ENCODE measurements around the gene STH.

STH gene

GRCh38 chr17:46028981-46029565, 30.0 kb downstream of the STH start:
- no peak for DNase-seq

GRCh38 chr17:46029627-46030026, 30.6 kb downstream of the STH start:
- no peak for DNase-seq

GRCh38 chr17:46030752-46031151, 31.7 kb downstream of the STH start:
- no peak for DNase-seq

GRCh38 chr17:46031440-46031839, 32.4 kb downstream of the STH start:
- no peak for DNase-seq

GRCh38 chr17:46031920-46032319, 32.9 kb downstream of the STH start:
- no peak for DNase-seq

- DNase-seq, result no peak
Observed at GRCh38 chr17:46032909-46033308, 33.9 kb downstream of the STH start.

- no peak for DNase-seq
Observed at GRCh38 chr17:46033392-46033791, 34.3 kb downstream of the STH start.

GRCh38 chr17:46035112-46035818, 36.2 kb downstream of the STH start:
- no peak for DNase-seq

GRCh38 chr17:46036491-46036890, 37.4 kb downstream of the STH start:
- no peak for DNase-seq

- DNase-seq, result no peak
Observed at GRCh38 chr17:46037722-46038255, 38.7 kb downstream of the STH start.

- no peak for DNase-seq
Observed at GRCh38 chr17:46038414-46038813, 39.4 kb downstream of the STH start.

GRCh38 chr17:46038937-46039336, 39.9 kb downstream of the STH start:
- DNase-seq, result no peak

- no peak for DNase-seq
Observed at GRCh38 chr17:46039592-46040186, 40.6 kb downstream of the STH start.

GRCh38 chr17:46042246-46042645, 43.2 kb downstream of the STH start:
- no peak for DNase-seq

GRCh38 chr17:46042925-46043324, 43.9 kb downstream of the STH start:
- DNase-seq, result no peak

- DNase-seq, result no peak
Observed at GRCh38 chr17:46043606-46044005, 44.6 kb downstream of the STH start.

GRCh38 chr17:46044286-46044928, 45.4 kb downstream of the STH start:
- peak; percentile 40 to 52 for DNase-seq

GRCh38 chr17:46044989-46045388, 45.9 kb downstream of the STH start:
- DNase-seq, result no peak

GRCh38 chr17:46045639-46046038, 46.6 kb downstream of the STH start:
- DNase-seq, result no peak

- no peak for DNase-seq
Observed at GRCh38 chr17:46046957-46047356, 47.9 kb downstream of the STH start.

GRCh38 chr17:46047398-46047797, 48.3 kb downstream of the STH start:
- DNase-seq, result no peak

GRCh38 chr17:46047856-46048255, 48.8 kb downstream of the STH start:
- no peak for DNase-seq
